GM12892 (cell line): ENCODE data around the gene BANK1.

Source experiments
- POLR2A ChIP-seq: IDR thresholded peaks from 2 replicates; pipeline ENCODE4 v1.6.1; 2011; ENCODE audit warnings: low read depth, low read length, control low read depth
- POLR2AphosphoS5 ChIP-seq: IDR thresholded peaks from 2 replicates; pipeline ENCODE4 v1.6.1; 2011; ENCODE audit warnings: low read depth, low read length, control low read depth

DNA sequence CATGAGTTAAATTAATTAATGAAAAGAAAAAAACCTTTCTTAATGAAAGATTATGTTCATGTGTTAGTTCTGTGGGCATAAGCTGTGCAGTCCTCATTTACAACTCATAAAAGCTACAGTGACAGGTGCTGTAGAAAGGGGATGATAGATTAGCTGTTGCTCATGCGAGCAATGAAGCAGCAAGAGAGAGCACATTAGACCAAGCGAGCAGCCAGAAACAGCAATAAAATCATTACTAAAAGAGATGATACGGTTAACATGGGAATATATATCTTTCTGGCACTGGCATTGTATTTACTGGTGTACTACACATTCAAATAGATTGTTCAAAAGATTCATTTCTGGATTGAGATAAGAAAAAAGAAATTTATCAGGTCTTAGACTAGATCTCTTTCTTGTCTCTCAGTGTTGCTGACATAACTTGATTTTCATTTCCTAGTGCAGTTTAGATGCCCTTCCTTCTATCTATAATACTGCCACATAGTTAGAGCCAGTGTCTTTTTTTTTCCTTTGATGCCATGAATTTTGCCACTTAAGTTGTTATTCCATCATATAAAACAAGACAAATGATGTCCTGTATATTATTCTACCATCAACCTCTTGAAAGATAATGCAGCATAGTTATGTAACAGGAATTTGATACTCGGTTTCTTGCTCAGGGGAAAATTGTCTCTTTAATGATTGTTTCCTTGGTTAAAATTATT is 164.6 kb downstream of the BANK1 start:
- TF ChIP-seq POLR2AphosphoS5 (no peak), POLR2A (no peak)
